ENCODE results near the gene MATN1. TPM values are rescaled to one million over a fixed set of nuclear protein-coding genes. Genes with fewer than 3 reads are reported as not detected.

Gene MATN1
- total RNA-seq, 1 experiment from 2014 or later, result not detected

GRCh38 chr1:30686236-30686935 is 37.0 kb downstream of the MATN1 start:
- no peak overlapping the region for H3K4me3 ChIP-seq
- no peaks in the 10 kb centered on the region for H3K27me3 ChIP-seq
- no peak for DNase-seq
- no peaks in the 10 kb centered on the region for H3K36me3 ChIP-seq
- no peaks in the 10 kb centered on the region for H3K9me3 ChIP-seq

GRCh38 chr1:30685796-30686165 is 37.6 kb downstream of the MATN1 start:
- H3K4me3 ChIP-seq, result no peak overlapping the region
- H3K9me3 ChIP-seq, result no peaks in the 10 kb centered on the region
- DNase-seq, result no peak
- H3K36me3 ChIP-seq, result no peaks in the 10 kb centered on the region
- H3K27me3 ChIP-seq, result no peaks in the 10 kb centered on the region

- DNase-seq, result no peak
- Histone ChIP-seq H3K4me3 (no peak overlapping the region), H3K27me3 (no peaks in the 10 kb centered on the region)
These were observed 38.2 kb downstream of the MATN1 start for GRCh38 chr1:30684881-30685795.

GRCh38 chr1:30684259-30684658 is 39.1 kb downstream of the MATN1 start:
- no peaks in the 10 kb centered on the region for H3K27me3 ChIP-seq

More at GRCh38 chr1:30684881-30685795, 38.2 kb downstream of the MATN1 start:
- no peaks in the 10 kb centered on the region for H3K9me3 ChIP-seq
- H3K36me3 ChIP-seq, result no peaks in the 10 kb centered on the region

GRCh38 chr1:30683699-30684098 is 39.7 kb downstream of the MATN1 start:
- H3K9me3 ChIP-seq, result no peaks in the 10 kb centered on the region
- H3K27me3 ChIP-seq, result no peaks in the 10 kb centered on the region
- H3K4me3 ChIP-seq, result no peak overlapping the region
- no peaks in the 10 kb centered on the region for H3K36me3 ChIP-seq
- DNase-seq, result no peak

More at GRCh38 chr1:30684259-30684658, 39.1 kb downstream of the MATN1 start:
- Histone ChIP-seq H3K4me3 (no peak overlapping the region), H3K9me3 (no peaks in the 10 kb centered on the region), H3K36me3 (no peaks in the 10 kb centered on the region)
- no peak for DNase-seq

GRCh38 chr1:30682396-30683275 is 40.7 kb downstream of the MATN1 start:
- DNase-seq, result no peak
- H3K36me3 ChIP-seq, result no peaks in the 10 kb centered on the region
- no peak overlapping the region for H3K4me3 ChIP-seq
- H3K27me3 ChIP-seq, result no peaks in the 10 kb centered on the region
- no peaks in the 10 kb centered on the region for H3K9me3 ChIP-seq

- peak; percentile 58 for DNase-seq
These were observed 41.6 kb downstream of the MATN1 start for GRCh38 chr1:30681782-30682181.

GRCh38 chr1:30680879-30681278 is 42.5 kb downstream of the MATN1 start:
- Histone ChIP-seq H3K4me3 (no peak overlapping the region), H3K9me3 (peaks cover 11% of the 10 kb centered on the region), H3K27me3 (no peaks in the 10 kb centered on the region), H3K36me3 (no peaks in the 10 kb centered on the region)
- no peak for DNase-seq

More at GRCh38 chr1:30681782-30682181, 41.6 kb downstream of the MATN1 start:
- no peaks in the 10 kb centered on the region for H3K27me3 ChIP-seq
- no peaks in the 10 kb centered on the region for H3K36me3 ChIP-seq
- no peak overlapping the region for H3K4me3 ChIP-seq
- H3K9me3 ChIP-seq, result peaks cover 6% of the 10 kb centered on the region

GRCh38 chr1:30680429-30680828 is 43.0 kb downstream of the MATN1 start:
- H3K9me3 ChIP-seq, result peaks cover 11% of the 10 kb centered on the region
- no peaks in the 10 kb centered on the region for H3K27me3 ChIP-seq
- peak; percentile 40 for DNase-seq
- H3K36me3 ChIP-seq, result no peaks in the 10 kb centered on the region
- H3K4me3 ChIP-seq, result no peak overlapping the region

GRCh38 chr1:30679976-30680305 is 43.4 kb downstream of the MATN1 start:
- Histone ChIP-seq H3K36me3 (no peaks in the 10 kb centered on the region), H3K4me3 (no peak overlapping the region)

GRCh38 chr1:30679201-30679975 is 44.0 kb downstream of the MATN1 start:
- H3K4me3 ChIP-seq, result no peak overlapping the region
- no peaks in the 10 kb centered on the region for H3K27me3 ChIP-seq
- peaks cover 11% of the 10 kb centered on the region for H3K9me3 ChIP-seq
- DNase-seq, result no peak
- no peaks in the 10 kb centered on the region for H3K36me3 ChIP-seq

More at GRCh38 chr1:30679976-30680305, 43.4 kb downstream of the MATN1 start:
- Histone ChIP-seq H3K27me3 (no peaks in the 10 kb centered on the region), H3K9me3 (peaks cover 11% of the 10 kb centered on the region)
- no peak for DNase-seq

- no peak overlapping the region for H3K4me3 ChIP-seq
- no peaks in the 10 kb centered on the region for H3K36me3 ChIP-seq
- H3K9me3 ChIP-seq, result peaks cover 18% of the 10 kb centered on the region
- H3K27me3 ChIP-seq, result no peaks in the 10 kb centered on the region
- no peak for DNase-seq
These were observed 45.2 kb downstream of the MATN1 start for GRCh38 chr1:30678209-30678608.

- no peak for DNase-seq
- no peaks in the 10 kb centered on the region for H3K27me3 ChIP-seq
- peaks cover 18% of the 10 kb centered on the region for H3K9me3 ChIP-seq
- H3K4me3 ChIP-seq, result no peak overlapping the region
- H3K36me3 ChIP-seq, result no peaks in the 10 kb centered on the region
These were observed 45.9 kb downstream of the MATN1 start for GRCh38 chr1:30677471-30677870.

GRCh38 chr1:30675761-30676160 is 47.6 kb downstream of the MATN1 start:
- no peak for DNase-seq
- Histone ChIP-seq H3K4me3 (no peak overlapping the region), H3K36me3 (no peaks in the 10 kb centered on the region), H3K27me3 (no peaks in the 10 kb centered on the region), H3K9me3 (peaks cover 18% of the 10 kb centered on the region)

- no peak overlapping the region for H3K4me3 ChIP-seq
- no peak for DNase-seq
- H3K9me3 ChIP-seq, result peaks cover 18% of the 10 kb centered on the region
- no peaks in the 10 kb centered on the region for H3K36me3 ChIP-seq
- no peaks in the 10 kb centered on the region for H3K27me3 ChIP-seq
These were observed 48.1 kb downstream of the MATN1 start for GRCh38 chr1:30675289-30675688.

- H3K4me3 ChIP-seq, result no peak overlapping the region
- peaks cover 18% of the 10 kb centered on the region for H3K9me3 ChIP-seq
- no peaks in the 10 kb centered on the region for H3K36me3 ChIP-seq
- H3K27me3 ChIP-seq, result no peaks in the 10 kb centered on the region
- DNase-seq, result no peak
These were observed 50.0 kb downstream of the MATN1 start for GRCh38 chr1:30673395-30673794.
